ENCODE data around the gene GHR. TPM values are rescaled to one million over a fixed set of nuclear protein-coding genes. Genes with fewer than 3 reads are reported as not detected.

GHR gene
- total and polyA plus RNA-seq, 8 donors = 0.87 to 34.8 (median 7.8) TPM

DNA sequence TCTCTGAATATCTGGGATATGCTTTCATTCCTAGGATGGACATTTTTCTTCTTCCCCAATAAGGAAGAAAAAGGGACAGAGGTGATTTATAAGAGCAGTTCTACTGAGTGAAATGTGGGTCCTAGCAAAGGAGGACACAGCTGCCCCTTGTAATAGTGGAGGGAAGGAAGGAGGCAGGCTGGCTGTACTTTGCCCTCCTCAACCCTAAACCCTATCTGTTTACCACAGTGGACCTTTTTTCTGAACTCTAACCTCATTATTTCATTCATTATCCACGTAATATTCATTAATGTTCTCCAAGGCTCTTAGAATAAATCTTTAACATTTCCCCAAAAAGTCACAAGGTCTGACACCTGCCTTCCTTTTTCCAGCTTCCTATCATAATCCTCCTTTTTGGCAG is 37.8 kb downstream of the GHR start:
- 43 to 58% (median 56%) methylated on average over 1 of the region's 1 CpG for WGBS, 5 donors
- Histone ChIP-seq H3K4me1 (peaks cover 0 to 15% (median 4%) of the 10 kb centered on the region in 4 donors), H3K9me3 (no peaks in the 10 kb centered on the region), H3K27ac (no peak overlapping the region), H3K27me3 (no peaks in the 10 kb centered on the region), H3K36me3 (no peaks in the 10 kb centered on the region), H3K4me3 (no peak overlapping the region)
- intact Hi-C loops (cut with DNase I; ENCODE audit: low total_unique reads) = no loop called here
- TF ChIP-seq, protein P1, sequence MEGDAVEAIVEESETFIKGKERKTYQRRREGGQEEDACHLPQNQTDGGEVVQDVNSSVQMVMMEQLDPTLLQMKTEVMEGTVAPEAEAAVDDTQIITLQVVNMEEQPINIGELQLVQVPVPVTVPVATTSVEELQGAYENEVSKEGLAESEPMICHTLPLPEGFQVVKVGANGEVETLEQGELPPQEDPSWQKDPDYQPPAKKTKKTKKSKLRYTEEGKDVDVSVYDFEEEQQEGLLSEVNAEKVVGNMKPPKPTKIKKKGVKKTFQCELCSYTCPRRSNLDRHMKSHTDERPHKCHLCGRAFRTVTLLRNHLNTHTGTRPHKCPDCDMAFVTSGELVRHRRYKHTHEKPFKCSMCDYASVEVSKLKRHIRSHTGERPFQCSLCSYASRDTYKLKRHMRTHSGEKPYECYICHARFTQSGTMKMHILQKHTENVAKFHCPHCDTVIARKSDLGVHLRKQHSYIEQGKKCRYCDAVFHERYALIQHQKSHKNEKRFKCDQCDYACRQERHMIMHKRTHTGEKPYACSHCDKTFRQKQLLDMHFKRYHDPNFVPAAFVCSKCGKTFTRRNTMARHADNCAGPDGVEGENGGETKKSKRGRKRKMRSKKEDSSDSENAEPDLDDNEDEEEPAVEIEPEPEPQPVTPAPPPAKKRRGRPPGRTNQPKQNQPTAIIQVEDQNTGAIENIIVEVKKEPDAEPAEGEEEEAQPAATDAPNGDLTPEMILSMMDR (IDR thresholded peaks at IDR 0.05) = no peak
- TF ChIP-seq EP300 (IDR thresholded peaks at IDR 0.05) (no peak), POLR2A (IDR thresholded peaks at IDR 0.05) (no peak), POLR2AphosphoS5 (IDR thresholded peaks at IDR 0.05) (no peak)
- no peak for DNase-seq

DNA sequence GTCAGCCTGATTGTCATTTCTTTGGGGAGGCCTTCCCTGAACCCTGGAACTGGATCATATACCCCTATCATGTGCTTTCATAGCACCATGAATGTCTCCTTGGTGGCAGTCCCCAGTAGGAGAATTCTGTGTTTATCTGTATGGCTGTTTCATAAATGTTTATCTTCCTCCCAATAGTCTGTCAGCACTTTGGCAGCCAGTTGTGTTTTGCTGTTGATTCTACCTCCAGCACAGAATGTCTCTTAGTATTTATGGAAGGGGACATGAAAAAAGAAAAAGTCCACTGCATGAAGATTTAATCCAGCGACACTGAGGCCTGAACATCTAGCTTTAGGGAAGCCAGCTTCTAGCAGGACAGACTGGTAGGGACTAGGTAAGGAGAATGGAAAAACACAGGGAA is 38.3 kb downstream of the GHR start:
- Histone ChIP-seq H3K36me3 (no peaks in the 10 kb centered on the region), H3K4me3 (no peak overlapping the region), H3K27ac (no peak overlapping the region), H3K27me3 (no peaks in the 10 kb centered on the region), H3K4me1 (peaks cover 0 to 15% (median 4%) of the 10 kb centered on the region in 4 donors), H3K9me3 (no peaks in the 10 kb centered on the region)
- 58 to 77% (median 71%) methylated on average over 1 of the region's 1 CpG for WGBS, 5 donors
- intact Hi-C loops (cut with DNase I; ENCODE audit: low total_unique reads) = no loop called here
- TF ChIP-seq POLR2A (IDR thresholded peaks at IDR 0.05) = no peak
- TF ChIP-seq EP300 (IDR thresholded peaks at IDR 0.05) = no peak
- TF ChIP-seq, protein P1 (IDR thresholded peaks at IDR 0.05) = no peak
- TF ChIP-seq POLR2AphosphoS5 (IDR thresholded peaks at IDR 0.05) = no peak
- no peak for DNase-seq

DNA sequence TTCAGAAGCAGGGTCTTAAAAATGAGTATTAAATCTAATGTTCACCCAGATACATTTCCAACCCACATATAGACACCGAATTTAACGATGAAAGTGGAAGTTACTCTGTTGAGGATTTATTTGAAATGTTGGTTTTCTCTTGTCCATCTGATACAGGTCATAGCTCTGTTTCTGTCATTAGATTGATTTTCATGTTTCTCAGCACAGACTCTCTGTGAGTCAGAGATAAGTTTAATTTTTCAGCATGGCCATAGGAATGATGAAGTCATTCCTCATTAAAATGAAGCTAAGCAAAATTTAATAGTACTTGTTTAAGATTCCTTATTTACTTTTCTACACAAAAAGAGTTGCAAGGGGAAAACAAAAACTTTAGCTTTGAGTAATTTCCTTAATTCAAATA is 38.8 kb downstream of the GHR start:
- intact Hi-C loops (cut with DNase I; ENCODE audit: low total_unique reads) = no loop called here
- Histone ChIP-seq H3K9me3 (no peaks in the 10 kb centered on the region), H3K36me3 (no peaks in the 10 kb centered on the region), H3K4me3 (no peak overlapping the region), H3K27me3 (no peaks in the 10 kb centered on the region), H3K27ac (no peak overlapping the region), H3K4me1 (peaks cover 0 to 15% (median 4%) of the 10 kb centered on the region in 4 donors)
- no peak for DNase-seq
- 67 to 94% (median 91%) methylated on average over 2 of the region's 2 CpGs for WGBS, 5 donors
- TF ChIP-seq POLR2A (IDR thresholded peaks at IDR 0.05) = no peak
- TF ChIP-seq EP300 (IDR thresholded peaks at IDR 0.05) = no peak
- TF ChIP-seq, protein P1 (IDR thresholded peaks at IDR 0.05) = no peak
- TF ChIP-seq POLR2AphosphoS5 (IDR thresholded peaks at IDR 0.05) = no peak

DNA sequence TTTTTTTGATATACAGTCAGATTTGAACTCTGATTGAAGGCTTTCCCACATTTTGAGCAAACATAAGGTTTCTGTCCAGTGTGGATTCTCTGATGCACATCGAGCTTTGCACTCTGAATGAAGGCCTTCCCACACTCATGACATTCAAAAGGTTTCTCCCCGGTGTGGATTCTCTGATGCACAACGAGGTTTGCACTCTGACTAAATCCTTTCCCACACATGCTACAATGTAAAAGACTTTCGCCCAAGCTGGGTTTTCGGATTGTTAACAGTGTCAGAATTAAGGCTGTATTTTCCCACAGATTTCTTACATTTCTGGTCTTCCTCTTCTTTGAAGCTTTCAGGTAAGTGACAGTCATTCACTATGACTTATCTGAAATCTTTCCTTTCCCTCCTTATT is 44.3 kb downstream of the GHR start:
- no peaks in the 10 kb centered on the region for H3K36me3 ChIP-seq
- peaks cover 0 to 5% (median 0%) of the 10 kb centered on the region in 4 donors for H3K4me1 ChIP-seq
- no peak for DNase-seq
- no peaks in the 10 kb centered on the region for H3K27me3 ChIP-seq
- TF ChIP-seq POLR2A (IDR thresholded peaks at IDR 0.05) (no peak), EP300 (IDR thresholded peaks at IDR 0.05) (no peak), POLR2AphosphoS5 (IDR thresholded peaks at IDR 0.05) (no peak)
- TF ChIP-seq, protein P1 (IDR thresholded peaks at IDR 0.05) = no peak
- H3K4me3 ChIP-seq = no peak overlapping the region
- 85 to 91% (median 89%) methylated on average over 5 of the region's 5 CpGs for WGBS, 5 donors
- H3K27ac ChIP-seq = no peak overlapping the region
- no peaks in the 10 kb centered on the region for H3K9me3 ChIP-seq
- intact Hi-C loops (cut with DNase I; ENCODE audit: low total_unique reads) = no loop called here

Measured in stomach (tissue), 9 donors.